ENCODE measurements around the gene OTUB2.

GRCh38 chr14:94074534-94074933, 48.4 kb downstream of the OTUB2 start:
- TF ChIP-seq CTCF (IDR thresholded peaks at IDR 0.05) (no peak), POLR2A (IDR thresholded peaks at IDR 0.05) (no peak)

Data from esophagus squamous epithelium (tissue), 4 donors.